Measurements from ENCODE around the gene ZNF410. TPM values are rescaled to one million over a fixed set of nuclear protein-coding genes. Genes with fewer than 3 reads are reported as not detected.

Gene ZNF410
- total and polyA plus RNA-seq, 2 of the 13 experiments (the other 11 are each of a cell fraction or from before 2014, with no cell fraction given) = 19.2 to 44.3 TPM

- TF ChIP-seq USF2 (IDR thresholded peaks at IDR 0.05; ENCODE audit: low read depth, low read length) = no peak
- no peak for TF ChIP-seq USF2 (CRISPR knock-in tag; IDR thresholded peaks at IDR 0.05; ENCODE audit: borderline replicate concordance)
- 0 out of 2 replicates have a peak, but pooled peaks have one; percentile 52 for TF ChIP-seq E2F5 (CRISPR knock-in tag; conservative IDR thresholded peaks at IDR 0.05)
- peak; percentile 55; the same call in 1 of the 2 replicates for TF ChIP-seq SIN3B (IDR thresholded peaks at IDR 0.05; ENCODE audit: low read length)
- peak; percentile 94 for TF ChIP-seq TAF1 (CRISPR knock-in tag; IDR thresholded peaks at IDR 0.05)
- TF ChIP-seq KAT8 (CRISPR knock-in tag; IDR thresholded peaks at IDR 0.05) = peak; percentile 91
- no peak for TF ChIP-seq SMAD9 (CRISPR knock-in tag; IDR thresholded peaks at IDR 0.05)
- TF ChIP-seq PRDM15 (CRISPR knock-in tag; IDR thresholded peaks at IDR 0.05) = peak; percentile 85
- no peak for TF ChIP-seq SATB2 (CRISPR knock-in tag; IDR thresholded peaks at IDR 0.05)
- peak; percentile 85; the same call in 1 of the 2 replicates for TF ChIP-seq ZNF605 (CRISPR knock-in tag; IDR thresholded peaks at IDR 0.05)
- TF ChIP-seq TRIM22 (IDR thresholded peaks at IDR 0.05) = no peak
- no peak for TF ChIP-seq ZBTB14 (CRISPR knock-in tag; IDR thresholded peaks at IDR 0.05)
- no peak; the same call in 1 of the 2 replicates for TF ChIP-seq GPN1 (CRISPR knock-in tag; IDR thresholded peaks at IDR 0.05; ENCODE audit: borderline replicate concordance)
- peak; percentile 71 for TF ChIP-seq ZNF317 (CRISPR knock-in tag; IDR thresholded peaks at IDR 0.05)
- TF ChIP-seq HOMEZ (CRISPR knock-in tag; IDR thresholded peaks at IDR 0.05; ENCODE audit: low read depth) = peak; percentile 42
- TF ChIP-seq CHD2 (IDR thresholded peaks at IDR 0.05; ENCODE audit: low read depth, low read length) = peak; percentile 88
- no peak for TF ChIP-seq KLF15 (CRISPR knock-in tag; IDR thresholded peaks at IDR 0.05; ENCODE audit: borderline replicate concordance)
Measured at GRCh38 chr14:73949752-73950734, 63.4 kb downstream of the ZNF410 start, which contains the start of the genes COQ6 and FAM161B (continued).

Measured in HepG2 (cell line).